Stimulated activated CD4-positive, alpha-beta T cell treated with anti-CD3 and anti-CD28 coated beads, TNF-alpha, amount 100 ng/mL, for 4 hours (primary cell): ENCODE data around the gene SUN1.

Experiments
- DNase-seq, 3 experiments: peaks; one replicate each; pipeline ENCODE4 v3.0.0-alpha.2; 2020; ENCODE audit warnings: low read depth in 3 of 3

Gene SUN1

GRCh38 chr7:906776-907157 is 74.5 kb downstream of the SUN1 start:
- DNase-seq, result no peak

GRCh38 chr7:907158-907980 is 75.1 kb downstream of the SUN1 start:
- no peak for DNase-seq

- DNase-seq, result no peak
Measured at GRCh38 chr7:908159-908581, 75.9 kb downstream of the SUN1 start.

- peak in 2 of 3 experiments; percentile 26 to 52 for DNase-seq
Measured at GRCh38 chr7:908591-909357, 76.5 kb downstream of the SUN1 start.

- no peak for DNase-seq
Measured at GRCh38 chr7:909358-910329, 77.4 kb downstream of the SUN1 start.

- no peak for DNase-seq
Measured at GRCh38 chr7:910441-910861, 78.2 kb downstream of the SUN1 start.

- DNase-seq, result no peak
Measured at GRCh38 chr7:910931-911431, 78.7 kb downstream of the SUN1 start.

- DNase-seq, result no peak
Measured at GRCh38 chr7:911791-912480, 79.7 kb downstream of the SUN1 start.

GRCh38 chr7:913736-914520 is 81.7 kb downstream of the SUN1 start:
- DNase-seq, result no peak

GRCh38 chr7:914521-915194 is 82.4 kb downstream of the SUN1 start:
- DNase-seq, result no peak

GRCh38 chr7:915291-916218 is 83.3 kb downstream of the SUN1 start:
- no peak for DNase-seq

- no peak for DNase-seq
Measured at GRCh38 chr7:916291-916941, 84.1 kb downstream of the SUN1 start.

- no peak for DNase-seq
Measured at GRCh38 chr7:917255-918117, 85.2 kb downstream of the SUN1 start.

GRCh38 chr7:918118-918425 is 85.8 kb downstream of the SUN1 start:
- no peak for DNase-seq

GRCh38 chr7:918441-919113 is 86.3 kb downstream of the SUN1 start:
- no peak for DNase-seq

GRCh38 chr7:919114-919442 is 86.8 kb downstream of the SUN1 start:
- DNase-seq, result no peak

- DNase-seq, result no peak
Measured at GRCh38 chr7:919924-920341, 87.7 kb downstream of the SUN1 start.
